ENCODE measurements around the gene MAZ.

Gene MAZ

GRCh38 chr16:29820730-29821642, 14.7 kb downstream of the MAZ start:
- in situ Hi-C loops (cut with MboI; ENCODE audit: low sequenced_read_pairs, unreplicated experiment): no loop called here
- DNase-seq (ENCODE audit: low spot score): peak; percentile 75
- no peak for TF ChIP-seq CTCF (IDR thresholded peaks at IDR 0.05; ENCODE audit: borderline replicate concordance, control extremely low read depth, extremely low read depth, insufficient read depth, missing control alignments)

GRCh38 chr16:29821643-29822115, 15.3 kb downstream of the MAZ start:
- in situ Hi-C loops (cut with MboI; ENCODE audit: low sequenced_read_pairs, unreplicated experiment): no loop called here
- TF ChIP-seq CTCF (IDR thresholded peaks at IDR 0.05; ENCODE audit: borderline replicate concordance, control extremely low read depth, extremely low read depth, insufficient read depth, missing control alignments): no peak
- DNase-seq (ENCODE audit: low spot score): no peak

GRCh38 chr16:29824589-29825144, 18.3 kb downstream of the MAZ start:
- in situ Hi-C loops (cut with MboI; ENCODE audit: low sequenced_read_pairs, unreplicated experiment): no loop called here
- no peak for DNase-seq (ENCODE audit: low spot score)
- TF ChIP-seq CTCF (IDR thresholded peaks at IDR 0.05; ENCODE audit: borderline replicate concordance, control extremely low read depth, extremely low read depth, insufficient read depth, missing control alignments): no peak

GRCh38 chr16:29825145-29826044, 19.1 kb downstream of the MAZ start:
- in situ Hi-C loops (cut with MboI; ENCODE audit: low sequenced_read_pairs, unreplicated experiment): no loop called here
- DNase-seq (ENCODE audit: low spot score): peak; percentile 87
- no peak for TF ChIP-seq CTCF (IDR thresholded peaks at IDR 0.05; ENCODE audit: borderline replicate concordance, control extremely low read depth, extremely low read depth, insufficient read depth, missing control alignments)

- DNase-seq (ENCODE audit: low spot score): no peak
- no peak for TF ChIP-seq CTCF (IDR thresholded peaks at IDR 0.05; ENCODE audit: borderline replicate concordance, control extremely low read depth, extremely low read depth, insufficient read depth, missing control alignments)
- in situ Hi-C loops (cut with MboI; ENCODE audit: low sequenced_read_pairs, unreplicated experiment): no loop called here
These were observed 20.0 kb downstream of the MAZ start for GRCh38 chr16:29826342-29826695.

- no peak for TF ChIP-seq CTCF (IDR thresholded peaks at IDR 0.05; ENCODE audit: borderline replicate concordance, control extremely low read depth, extremely low read depth, insufficient read depth, missing control alignments)
These were observed 24.4 kb downstream of the MAZ start for GRCh38 chr16:29830774-29831173.

More at GRCh38 chr16:29830774-29831173, 24.4 kb downstream of the MAZ start:
- DNase-seq (ENCODE audit: low spot score): no peak
- in situ Hi-C loops (cut with MboI; ENCODE audit: low sequenced_read_pairs, unreplicated experiment): no loop called here
